GM21360 (cell line): ENCODE measurements around the gene TEX2.
"Not testable (repeated sequence)": the region's sequence is repeated elsewhere in the genome, so short reads cannot be mapped to it uniquely, and the experiment has no call there.

Experiments
- ATAC-seq: cut with Tn5 transposase; IDR thresholded peaks from one replicate; pipeline ENCODE4 v1.9.1; 2021; ENCODE audit warnings: mild to moderate bottlenecking, moderate library complexity; ENCODE audit not compliant: unreplicated experiment

TEX2 gene

DNA sequence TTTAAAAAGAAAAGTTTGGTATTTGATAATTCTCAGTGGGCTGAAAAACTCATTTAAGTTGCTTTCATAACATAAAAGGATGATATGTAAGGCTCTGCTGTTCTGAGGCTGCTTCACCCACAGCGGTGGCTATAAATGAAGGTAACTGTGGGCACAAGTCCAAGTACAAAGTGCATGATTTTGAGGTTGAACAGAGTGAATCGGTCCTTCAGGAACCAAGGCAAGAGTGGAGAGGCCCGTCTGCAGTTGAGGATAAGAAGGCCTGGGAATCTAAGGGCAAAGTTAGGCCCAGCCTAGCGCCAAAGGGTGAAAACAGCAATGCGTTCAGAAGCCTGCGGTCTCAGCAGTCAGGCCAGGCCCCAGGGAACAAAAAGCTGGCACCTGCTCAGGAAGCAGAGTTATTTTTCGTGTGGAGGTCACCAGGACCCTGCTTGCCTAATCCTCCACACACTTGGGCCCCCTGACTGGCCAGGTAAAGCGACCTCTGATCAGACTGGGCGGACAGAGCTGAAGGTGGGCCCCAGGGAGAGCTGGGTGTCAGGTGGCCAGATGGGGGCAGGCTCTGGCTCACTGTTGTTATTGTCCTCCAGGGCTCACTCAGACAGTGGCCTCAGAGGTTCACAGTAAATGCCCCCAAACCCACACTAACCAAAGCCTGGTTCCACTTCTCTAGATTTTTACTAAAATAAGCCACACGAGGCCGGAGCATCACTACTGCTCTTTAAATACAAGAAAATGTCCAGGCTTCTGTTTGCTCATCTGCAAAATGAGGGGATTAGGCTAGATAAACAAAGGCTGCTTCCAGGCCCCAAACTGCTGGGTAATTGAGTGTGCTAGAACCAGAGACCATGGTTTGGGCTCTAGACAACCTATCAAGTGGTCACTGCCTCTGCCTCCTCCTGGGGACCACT is 46.5 kb downstream of the TEX2 start:
- no peak for ATAC-seq

DNA sequence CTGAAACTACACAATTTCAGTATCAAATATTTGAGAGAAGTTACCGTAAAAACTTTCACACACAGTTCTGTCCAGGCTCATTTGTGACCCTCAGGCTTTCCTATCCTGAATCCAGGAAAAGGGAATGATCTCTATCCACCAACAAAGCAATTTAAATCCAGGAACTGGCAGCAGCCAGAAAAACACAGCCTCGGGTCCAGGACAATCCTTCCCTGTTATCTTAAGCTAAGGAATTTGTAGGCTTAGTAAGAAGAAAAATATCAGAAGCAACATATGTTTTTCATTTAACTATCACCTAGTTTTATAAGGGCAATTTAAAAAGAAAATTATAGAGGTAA is 47.1 kb downstream of the TEX2 start:
- no peak for ATAC-seq

DNA sequence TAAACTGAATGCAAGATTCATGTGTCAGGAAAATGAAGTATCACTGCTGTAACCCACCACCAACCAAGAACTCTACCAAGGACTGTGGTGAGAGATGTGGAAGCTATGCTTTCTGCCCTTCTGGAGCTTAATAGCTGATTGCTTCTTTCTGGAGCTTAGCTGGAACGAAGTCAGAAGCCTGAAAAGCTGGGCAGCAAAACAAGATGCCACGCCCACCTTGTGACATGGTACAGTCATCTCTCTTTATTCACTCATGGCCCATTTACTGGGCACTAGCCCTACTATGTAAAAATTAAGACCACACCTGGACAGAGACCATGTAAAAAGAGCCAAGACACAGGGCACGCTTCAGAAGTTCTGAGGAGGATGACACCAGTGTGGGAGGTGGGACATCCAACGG is 48.1 kb downstream of the TEX2 start:
- ATAC-seq, result no peak

DNA sequence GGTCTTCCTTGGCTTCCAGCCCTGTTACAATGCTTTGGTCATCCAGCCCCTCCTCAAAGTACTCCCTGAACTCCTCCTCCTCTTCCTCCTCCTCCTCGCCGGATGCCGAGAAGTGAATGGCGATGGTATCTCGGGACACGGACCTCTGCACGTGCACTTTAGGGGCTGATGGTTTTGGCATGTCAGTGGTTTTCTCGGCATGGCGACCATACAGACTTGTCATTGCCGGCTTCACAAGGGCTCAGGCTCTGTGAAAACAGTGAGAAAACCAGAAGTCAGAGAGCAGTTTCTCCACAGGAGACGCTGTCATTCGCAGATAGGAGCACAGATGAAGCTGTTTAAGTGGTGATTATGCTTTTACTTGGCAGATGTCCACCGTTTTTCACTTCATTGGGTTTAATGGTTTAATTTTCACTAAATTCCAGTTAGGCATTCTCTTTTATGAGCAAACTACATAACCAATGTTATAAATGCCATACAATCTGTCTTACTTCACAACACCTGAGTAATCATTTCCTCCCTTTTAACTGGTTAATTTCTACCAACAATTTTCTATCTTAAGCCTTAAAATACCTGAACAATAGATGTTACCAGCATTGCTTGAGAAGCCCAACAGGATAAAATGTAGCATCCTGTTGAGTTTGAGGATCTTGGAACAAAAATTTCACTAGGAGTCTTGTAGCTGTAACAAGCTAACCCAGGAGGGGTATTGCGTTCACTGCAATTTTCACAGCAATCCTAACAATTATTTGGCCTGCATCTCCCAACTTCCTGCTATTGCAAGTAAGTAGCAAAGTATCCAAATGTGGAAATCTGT is 48.9 kb downstream of the TEX2 start:
- no peak for ATAC-seq

DNA sequence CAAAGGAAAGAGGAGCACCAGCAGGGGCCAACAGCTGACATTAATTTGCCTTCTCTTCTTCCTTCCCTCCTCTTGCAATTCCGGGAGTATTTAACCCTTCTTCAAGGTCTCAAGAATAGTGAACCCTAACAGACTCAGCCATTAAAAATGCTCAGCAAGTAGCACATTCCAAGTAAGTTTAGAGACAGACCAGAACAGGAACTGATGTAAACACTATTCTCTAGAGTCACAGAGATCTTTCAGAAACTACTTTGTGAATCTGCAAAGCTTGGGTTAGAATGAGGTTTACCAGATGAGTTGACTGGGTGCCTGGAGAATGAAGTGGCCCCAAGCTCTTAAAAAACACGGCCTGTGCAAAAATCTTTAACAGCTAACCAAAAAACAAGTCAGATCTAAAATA is 50.9 kb downstream of the TEX2 start:
- no peak for ATAC-seq

DNA sequence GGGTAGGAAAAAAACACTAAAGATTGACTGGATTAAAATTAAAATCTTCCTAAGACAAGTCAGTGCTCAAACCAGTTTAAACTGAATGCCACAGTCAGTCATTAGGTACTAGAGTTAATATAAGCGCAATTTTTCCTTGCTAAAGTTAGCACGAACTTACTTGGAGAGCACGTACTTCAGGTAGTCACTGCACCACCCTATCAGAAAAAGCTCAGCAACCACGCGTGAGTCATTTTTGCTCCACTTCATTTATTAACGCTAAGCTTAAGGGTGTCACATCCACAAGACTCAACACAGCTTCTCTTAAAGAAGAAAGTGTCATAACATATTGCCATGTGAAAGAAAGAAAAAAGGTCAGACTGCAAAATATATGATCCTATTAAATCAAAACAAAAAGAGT is 53.1 kb downstream of the TEX2 start:
- ATAC-seq, result no peak

DNA sequence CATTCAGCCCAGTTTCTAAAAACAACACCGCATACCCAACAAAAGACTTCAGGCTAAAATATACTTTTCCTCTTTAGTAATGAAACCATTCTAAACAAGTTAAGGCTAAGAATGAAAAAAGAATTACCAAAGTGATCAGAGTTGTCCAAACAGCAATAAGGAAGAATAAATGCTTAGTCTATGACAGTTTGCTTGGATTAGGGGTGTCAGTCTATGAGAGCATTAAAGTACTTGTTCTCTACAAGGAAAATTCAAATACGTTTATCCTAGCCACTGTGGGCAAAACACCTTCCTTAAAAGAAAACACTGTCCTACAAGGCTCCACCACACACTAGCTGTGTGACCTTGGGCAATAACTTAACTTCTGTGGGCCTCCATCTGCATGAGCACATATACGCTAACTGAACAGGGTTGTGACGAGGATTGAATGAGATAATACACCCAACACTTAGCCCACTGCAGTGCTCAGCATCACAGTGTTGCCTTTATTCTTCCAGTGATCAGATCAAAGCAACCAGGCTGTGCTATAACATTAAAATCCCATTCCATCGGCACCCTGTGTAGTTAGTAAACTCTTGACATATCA is 53.6 kb downstream of the TEX2 start:
- no peak for ATAC-seq

DNA sequence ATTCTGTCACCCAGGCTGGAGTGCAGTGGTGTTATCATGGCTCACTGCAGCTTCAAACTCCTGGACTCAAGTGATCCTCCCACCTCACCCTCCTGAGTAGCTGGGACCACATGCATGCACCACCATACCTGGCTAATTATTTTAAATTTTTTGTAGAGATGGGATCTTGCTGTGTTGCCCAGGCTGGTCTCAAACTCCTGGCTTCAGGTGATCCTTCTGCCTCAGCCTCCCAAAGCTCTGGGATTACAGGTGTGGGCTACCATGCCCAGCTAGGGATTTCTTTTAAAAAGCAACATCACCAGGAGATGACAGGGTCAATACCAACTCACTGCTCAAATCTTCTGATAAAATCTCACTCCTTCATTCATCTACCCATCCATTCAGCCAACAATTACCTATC is 54.4 kb downstream of the TEX2 start:
- not testable (repeated sequence) for ATAC-seq

DNA sequence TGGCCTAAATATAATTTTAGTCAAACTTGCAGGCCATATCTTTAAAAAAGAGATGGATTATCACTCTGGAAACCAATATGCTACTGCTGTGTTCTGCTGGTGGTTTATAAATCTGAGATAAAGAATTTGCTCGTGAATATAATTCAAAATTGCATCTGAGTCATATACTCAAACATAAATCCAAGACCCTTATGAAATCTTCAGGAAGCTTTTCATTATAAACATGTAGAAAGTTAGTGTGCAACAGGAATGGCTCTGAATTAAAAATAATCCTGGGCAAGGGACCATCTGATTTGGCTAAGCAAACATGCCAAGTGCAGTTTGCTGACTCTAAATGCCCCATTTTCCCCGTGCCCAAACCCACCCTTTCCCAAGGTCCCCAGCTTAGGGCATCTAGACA is 57.3 kb downstream of the TEX2 start:
- ATAC-seq, result no peak

DNA sequence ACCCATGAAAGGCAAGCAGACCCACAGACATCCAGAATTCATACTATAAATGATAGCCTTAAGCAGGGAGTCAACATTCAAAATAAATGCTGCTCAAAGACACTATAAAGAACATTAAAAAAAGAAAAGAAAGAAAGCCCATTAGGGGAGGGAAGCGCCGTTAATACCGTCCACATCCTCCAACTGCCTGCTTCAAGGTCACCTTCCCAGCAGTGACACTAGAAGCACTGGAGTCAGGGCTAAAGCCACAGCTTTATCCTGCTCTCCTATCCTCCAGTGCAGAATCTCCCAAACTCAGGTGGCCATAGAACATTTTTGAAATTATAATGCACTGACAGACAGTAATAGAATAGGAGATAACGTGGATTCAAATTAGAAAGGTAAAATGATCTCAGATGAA is 59.4 kb downstream of the TEX2 start:
- ATAC-seq, result no peak

DNA sequence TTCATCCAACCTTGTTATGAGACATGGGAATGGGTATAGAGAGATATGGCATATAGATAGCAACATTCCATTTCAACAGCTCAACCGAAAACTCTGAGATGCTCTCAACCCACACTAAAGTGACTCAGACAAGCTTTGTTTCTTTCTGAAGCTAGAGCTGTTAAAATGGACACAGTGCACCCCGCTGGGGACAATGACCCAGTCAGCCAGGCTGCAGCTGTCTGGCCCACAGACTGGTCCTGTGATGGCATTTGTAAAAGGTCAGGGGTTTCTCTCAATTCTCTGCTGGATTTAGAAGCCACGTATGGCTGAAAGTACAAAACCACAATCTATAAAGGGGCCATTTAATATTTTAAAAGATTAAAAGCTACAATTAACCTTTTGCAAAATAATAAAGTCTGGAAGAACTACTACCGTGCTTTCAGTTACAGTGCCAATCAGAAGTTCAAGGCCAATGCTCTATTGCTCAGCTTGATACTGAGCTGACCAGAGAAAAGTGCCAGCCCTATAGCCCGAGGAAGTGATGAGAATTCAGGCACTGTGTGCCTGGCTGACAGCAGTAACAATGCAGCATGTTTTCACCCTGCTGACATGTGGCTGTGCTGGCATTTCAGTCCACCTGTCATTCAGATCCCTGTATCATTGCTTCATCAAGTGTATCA is 60.2 kb downstream of the TEX2 start:
- no peak for ATAC-seq

DNA sequence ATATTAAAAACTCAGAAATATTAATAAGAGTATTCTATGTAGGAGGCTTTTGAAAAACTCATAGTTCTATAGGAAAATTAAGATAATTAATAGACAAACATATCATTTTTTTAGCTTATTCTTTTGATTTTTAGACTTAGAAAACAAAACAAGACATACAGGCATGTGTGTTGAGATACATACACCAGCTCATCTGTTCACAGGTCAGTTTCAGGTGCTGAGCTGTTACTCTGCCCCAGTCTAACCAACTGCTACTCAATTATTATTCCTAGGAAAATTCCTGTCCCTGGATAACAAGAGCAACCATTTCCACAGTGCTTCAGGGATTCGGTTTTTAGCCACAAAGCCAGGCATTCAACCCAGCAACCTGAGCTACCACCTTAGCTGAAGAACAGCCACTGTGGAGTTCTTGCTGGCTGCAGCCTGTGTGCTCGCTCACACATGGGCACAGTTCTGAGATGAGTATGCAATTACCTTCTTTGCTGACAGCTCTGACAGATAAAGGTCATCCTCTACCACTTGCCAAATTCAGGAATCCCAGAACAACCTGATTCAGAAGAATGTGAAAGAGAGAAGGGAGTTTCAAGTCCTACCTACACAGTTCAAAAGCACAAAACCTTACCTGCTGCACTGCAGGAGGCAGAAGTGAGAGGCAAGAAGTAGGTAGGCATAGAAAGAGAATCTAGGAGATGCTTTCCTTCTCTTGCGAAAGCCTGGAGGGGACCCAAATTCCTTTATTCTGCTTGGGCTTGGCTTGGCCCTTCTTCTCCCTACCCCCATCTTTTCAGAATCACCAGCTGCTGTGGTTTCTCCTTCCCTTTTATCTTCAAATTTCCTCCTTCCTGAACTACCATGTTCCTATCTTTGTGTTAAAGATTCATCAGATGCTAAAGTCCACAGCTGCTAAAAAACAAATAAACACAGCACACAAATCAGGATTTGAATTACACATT is 62.7 kb downstream of the TEX2 start:
- peak; percentile 52 for ATAC-seq

DNA sequence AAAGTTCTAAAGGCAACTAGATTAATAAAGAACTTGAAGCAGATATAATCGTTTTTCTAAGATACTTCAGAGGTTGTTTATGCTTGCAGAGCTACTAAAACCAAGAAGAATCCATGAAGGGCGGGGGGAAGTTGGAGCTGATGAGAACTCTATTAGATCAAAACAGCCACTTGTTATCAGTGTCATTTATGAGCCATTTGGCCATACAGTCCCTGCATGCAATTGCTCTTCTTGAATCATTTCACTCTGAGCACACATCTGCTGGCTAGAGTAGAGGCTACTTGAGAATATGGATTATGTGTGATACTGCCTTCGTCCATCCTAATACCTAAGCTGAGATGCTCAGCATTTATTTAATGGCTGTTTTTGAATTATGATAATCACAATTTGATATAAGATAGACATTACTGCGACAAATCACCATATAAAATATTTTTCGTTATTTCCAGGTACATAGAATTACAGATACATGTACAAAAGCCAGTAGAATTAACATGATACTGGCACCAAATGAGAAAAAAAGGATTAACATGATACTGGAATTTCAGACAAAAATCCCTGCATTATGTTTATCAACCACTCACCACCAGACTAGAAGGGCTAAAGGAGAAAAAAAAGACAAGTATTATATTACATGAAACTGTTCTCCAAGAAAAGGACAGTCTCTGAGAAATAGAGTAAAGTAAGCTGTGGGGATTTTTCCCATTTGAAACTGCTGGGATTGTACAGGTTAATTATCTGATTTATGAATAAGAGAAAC is 64.5 kb downstream of the TEX2 start:
- ATAC-seq, result no peak

DNA sequence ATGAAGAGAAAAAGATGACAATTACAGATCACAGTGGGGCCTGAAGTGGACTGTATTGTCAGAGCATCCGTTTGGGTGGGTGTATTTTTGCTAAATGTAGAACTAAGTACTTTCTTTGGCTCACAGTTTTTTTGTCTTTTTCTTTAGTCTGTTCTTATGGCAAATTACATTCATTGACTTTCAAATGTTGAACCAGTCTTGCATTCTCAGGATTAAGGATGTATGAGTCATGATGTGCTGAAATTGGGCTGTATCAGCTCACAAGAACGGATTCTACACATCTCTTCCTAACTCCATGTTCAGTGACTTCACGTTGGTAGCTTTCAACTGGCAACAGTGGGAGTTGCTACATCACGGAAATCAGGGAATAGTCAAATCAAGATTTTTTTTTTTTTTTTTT is 66.5 kb downstream of the TEX2 start:
- ATAC-seq, result no peak

DNA sequence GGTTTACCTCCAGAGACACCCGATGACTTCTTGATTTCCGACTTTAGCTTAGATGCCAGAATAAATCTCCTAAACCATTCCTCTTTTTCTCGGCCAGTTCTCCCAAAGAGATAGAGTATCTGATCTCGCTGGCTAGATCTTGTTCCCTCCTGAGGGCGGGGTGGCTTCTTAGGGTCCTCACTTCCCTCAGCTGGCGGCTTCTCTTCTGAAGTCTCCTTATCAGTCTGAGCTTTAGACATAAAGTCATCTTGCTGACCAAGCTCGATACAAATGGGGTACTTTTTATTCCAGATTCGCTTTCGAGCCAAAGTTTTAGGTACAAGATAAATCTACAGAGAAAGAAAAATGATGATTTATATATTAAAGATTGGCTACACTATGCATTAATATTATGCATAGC is 69.5 kb downstream of the TEX2 start:
- ATAC-seq, result no peak

DNA sequence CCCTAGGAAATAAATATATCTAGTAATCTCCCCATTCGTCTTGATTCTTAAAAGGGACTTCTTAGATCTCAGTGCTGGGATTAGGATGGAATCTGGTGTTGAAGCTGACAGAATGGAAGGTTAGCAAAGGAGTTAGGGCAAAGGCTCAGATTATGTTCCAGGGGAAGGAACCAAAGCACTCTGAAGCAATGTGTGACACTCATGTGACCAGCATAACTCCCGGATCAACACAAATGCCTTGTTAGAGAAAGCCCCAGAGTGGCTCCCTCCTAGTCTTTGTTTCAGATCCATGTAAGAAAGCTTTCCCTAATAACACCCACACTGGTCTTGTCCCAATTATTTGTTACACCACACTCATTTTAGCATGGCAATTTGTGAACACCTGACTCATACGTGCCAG is 70.5 kb downstream of the TEX2 start:
- ATAC-seq, result no peak

DNA sequence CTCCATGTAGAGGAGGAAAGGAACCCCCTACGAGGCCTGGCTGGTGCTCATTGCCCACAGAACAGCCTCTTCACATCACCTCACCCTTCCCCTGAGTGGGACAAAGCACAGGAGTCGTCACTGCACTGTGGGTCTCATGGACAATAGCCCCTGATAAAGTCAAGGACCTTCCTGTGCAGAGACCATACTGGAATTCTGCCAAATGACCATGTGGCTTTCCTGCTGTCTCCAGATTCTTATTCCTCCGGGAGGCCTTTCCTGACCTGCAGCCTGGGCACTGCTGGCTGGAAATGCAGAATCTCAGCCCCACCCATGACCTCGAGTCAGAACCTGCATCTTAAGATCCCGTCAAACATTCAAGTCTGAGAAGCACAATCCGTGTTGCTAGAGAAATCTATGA is 72.6 kb downstream of the TEX2 start:
- no peak for ATAC-seq

DNA sequence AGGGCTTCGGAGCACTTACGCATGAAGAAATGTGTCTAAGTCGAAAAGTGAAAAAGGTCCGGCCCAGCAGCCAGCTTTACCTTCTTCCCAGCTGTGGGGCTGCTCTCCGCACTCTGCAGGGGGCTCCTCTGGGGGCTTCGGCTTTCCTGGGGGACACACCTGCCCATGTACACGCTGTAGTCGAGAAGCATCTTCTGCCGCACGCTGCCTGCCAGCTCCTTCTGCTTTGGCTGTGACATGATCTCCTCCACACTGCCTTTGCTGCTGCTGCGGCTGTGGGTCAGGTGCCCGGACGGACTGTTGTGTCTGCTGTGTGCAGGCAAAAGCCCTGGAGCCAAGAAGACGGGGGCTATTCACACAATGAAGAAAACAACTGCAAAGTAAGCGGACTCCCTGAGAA is 75.0 kb downstream of the TEX2 start:
- ATAC-seq, result no peak

DNA sequence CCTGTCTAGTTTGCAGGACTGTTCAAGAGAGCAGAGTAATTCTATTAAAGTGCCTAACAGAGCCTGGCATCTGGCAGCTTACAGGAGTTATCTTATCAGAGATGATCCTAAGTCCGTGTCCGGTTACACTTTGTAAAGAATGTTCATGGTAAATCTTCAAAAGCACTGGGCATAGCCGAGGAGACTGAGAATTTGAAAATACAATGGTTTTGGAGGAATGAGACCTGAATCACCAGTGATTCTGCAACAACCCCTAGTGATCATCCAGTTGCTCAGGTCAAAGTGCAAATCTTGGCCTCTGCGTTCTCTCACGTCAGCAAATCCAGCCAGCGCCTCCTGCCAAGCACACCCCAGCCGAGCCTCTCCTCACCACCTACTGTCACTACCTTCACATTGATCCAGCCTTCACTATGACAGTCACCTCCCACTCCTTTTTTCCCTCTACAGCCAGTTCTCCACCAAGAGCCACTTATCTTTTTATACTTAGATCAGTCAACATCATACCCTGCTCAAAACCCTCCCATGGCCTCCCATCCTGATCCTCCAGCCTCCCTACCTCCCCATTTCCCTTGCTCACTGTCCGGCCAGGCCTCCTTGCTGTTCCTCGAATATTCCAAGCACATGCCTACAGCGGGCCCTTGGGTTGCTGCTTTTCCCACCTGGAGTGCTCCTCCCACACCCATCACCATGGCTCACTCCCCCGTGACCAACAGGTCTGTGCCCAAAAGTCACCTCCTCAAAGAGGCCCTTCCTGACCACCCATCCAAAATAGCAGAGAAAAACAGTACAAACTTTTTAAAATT is 75.8 kb downstream of the TEX2 start:
- no peak for ATAC-seq
